Retinal pigment epithelial cell (primary cell): ENCODE data around the gene CTDSPL.

Source experiments
- DNase-seq: peaks from one replicate; pipeline ENCODE4 v3.0.0-alpha.2; 2010; ENCODE audit warnings: low read depth
- H3K4me3 ChIP-seq: 2 replicates; pipeline ENCODE4 v1.5.1; 2011; ENCODE audit warnings: mild to moderate bottlenecking, low read length, control low read depth, moderate library complexity
- TF ChIP-seq, protein P1 (sequence below): conservative IDR thresholded peaks from 2 replicates; pipeline ENCODE4 v1.5.1; 2011; ENCODE audit warnings: low read depth, low read length, control low read depth, inconsistent platforms

The CTDSPL gene

DNA sequence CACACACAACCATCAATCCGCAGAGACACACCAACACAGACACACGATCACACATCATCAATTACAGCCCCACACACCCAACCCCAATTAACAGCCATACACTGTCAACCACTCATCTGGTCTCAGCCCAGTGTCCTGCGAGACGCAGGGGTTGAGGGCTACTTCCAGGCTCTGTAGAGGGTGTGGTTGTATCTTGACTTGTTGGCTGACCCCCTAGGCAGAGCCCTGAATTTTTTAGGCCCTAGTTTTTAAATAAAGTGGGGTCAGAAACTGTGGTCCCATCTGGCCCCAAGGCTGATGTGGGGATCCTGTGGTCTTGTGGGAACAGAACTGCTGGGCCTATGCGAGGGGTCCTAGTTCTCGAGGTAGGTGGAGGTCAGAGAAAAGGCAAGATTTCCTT lies 138.2 kb downstream of the CTDSPL start:
- no peak for DNase-seq
- H3K4me3 ChIP-seq: no peak overlapping the region
- TF ChIP-seq, protein P1, sequence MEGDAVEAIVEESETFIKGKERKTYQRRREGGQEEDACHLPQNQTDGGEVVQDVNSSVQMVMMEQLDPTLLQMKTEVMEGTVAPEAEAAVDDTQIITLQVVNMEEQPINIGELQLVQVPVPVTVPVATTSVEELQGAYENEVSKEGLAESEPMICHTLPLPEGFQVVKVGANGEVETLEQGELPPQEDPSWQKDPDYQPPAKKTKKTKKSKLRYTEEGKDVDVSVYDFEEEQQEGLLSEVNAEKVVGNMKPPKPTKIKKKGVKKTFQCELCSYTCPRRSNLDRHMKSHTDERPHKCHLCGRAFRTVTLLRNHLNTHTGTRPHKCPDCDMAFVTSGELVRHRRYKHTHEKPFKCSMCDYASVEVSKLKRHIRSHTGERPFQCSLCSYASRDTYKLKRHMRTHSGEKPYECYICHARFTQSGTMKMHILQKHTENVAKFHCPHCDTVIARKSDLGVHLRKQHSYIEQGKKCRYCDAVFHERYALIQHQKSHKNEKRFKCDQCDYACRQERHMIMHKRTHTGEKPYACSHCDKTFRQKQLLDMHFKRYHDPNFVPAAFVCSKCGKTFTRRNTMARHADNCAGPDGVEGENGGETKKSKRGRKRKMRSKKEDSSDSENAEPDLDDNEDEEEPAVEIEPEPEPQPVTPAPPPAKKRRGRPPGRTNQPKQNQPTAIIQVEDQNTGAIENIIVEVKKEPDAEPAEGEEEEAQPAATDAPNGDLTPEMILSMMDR: no peak

- no peak overlapping the region for H3K4me3 ChIP-seq
- no peak for DNase-seq
- TF ChIP-seq, protein P1: no peak
Observed at GRCh38 chr3:38000242-38000916, 138.7 kb downstream of the CTDSPL start.

DNA sequence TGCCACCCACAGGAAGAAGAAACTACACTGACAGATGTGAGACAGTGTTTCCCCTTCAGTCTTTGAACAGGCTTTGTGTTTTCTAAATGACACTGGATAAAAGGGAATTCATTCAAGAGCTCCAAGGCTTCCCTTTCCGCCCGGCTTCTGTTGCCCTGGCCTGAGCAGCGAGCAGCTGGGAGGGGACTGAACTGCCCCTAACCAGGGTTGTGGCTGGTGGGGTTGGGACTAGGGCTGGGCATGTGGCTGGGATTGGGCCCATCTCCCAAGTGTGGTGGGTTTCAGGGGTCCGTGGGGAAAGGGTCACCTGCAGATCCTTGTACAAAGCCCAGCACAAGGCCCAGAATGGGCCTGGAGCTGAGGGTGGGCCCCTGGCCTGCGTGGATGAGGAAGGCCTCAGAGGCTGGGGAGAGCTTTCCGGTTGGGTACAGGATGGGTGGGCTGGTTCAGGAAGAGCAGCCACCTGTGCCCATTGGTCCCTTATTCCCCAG lies 139.3 kb downstream of the CTDSPL start:
- TF ChIP-seq, protein P1: no peak
- no peak overlapping the region for H3K4me3 ChIP-seq
- DNase-seq: no peak

DNA sequence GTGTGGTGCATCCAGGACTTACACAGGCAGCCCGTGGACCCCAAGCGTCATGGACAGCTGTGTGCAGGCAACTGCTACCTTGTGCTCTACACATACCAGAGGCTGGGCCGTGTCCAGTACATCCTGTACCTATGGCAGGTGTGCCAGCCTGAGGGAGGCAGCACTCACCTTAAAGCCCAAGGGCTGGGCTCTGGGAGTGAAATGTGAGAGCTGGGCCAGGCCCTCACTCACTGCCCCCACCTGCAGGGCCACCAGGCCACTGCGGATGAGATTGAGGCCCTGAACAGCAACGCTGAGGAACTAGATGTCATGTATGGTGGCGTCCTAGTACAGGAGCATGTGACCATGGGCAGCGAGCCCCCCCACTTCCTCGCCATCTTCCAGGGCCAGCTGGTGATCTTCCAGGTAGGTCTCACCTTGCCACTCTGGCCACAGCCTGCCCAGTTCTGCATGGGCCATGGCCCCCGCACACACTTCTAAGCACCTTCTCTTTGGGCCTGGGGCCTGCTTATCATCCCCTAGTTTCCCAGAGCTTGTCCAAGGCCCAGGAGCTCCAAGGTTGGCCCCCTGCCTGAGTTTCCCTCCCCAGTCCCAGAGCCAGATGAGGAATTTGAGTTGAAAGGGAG lies 139.9 kb downstream of the CTDSPL start:
- TF ChIP-seq, protein P1: peak; percentile 36

GRCh38 chr3:38002291-38002876 lies 140.7 kb downstream of the CTDSPL start:
- no peak for DNase-seq
- no peak overlapping the region for H3K4me3 ChIP-seq
- TF ChIP-seq, protein P1: no peak

More for the DNA sequence above, 139.9 kb downstream of the CTDSPL start:
- DNase-seq: no peak
- no peak overlapping the region for H3K4me3 ChIP-seq

DNA sequence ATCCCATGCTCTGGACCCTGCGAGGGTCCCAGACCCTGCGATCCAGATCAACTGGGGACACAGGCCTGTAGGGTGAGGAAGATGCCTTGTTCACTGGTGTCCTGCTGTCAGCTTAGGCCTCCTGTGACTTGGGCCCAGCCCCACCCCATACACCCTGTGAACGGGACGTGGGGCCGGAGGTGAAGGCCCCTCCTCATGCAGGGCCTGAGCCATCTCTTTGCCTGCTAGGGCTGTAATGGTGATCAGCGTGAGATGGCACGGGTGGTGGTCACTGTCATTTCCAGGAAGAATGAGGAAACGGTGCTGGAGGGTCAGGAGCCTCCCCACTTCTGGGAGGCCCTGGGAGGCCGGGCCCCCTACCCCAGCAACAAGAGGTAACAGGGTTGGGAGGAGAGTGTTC lies 141.3 kb downstream of the CTDSPL start:
- TF ChIP-seq, protein P1: no peak
- no peak for DNase-seq
- H3K4me3 ChIP-seq: no peak overlapping the region
